Transverse colon (tissue), 4 donors: ENCODE measurements around the gene CNOT4.

Experiments used
- CTCF ChIP-seq, 5 experiments: fragments of 200-600 bp in 3 of 5; fragments of 450-650 bp in 2 of 5; sonication (generic) in 3 of 5; IDR thresholded peaks; 1 replicate in 2 of 5; 2 replicates in 3 of 5; pipeline ENCODE4 v1.5.1; 2016 to 2017; ENCODE audit warnings: antibody characterized with exemption in 5 of 5, inconsistent platforms in 3 of 5, mild to moderate bottlenecking in 2 of 5, moderate library complexity in 1 of 5
- POLR2A ChIP-seq: fragments of 450-650 bp; IDR thresholded peaks from one replicate; pipeline ENCODE4 v1.6.1; 2016; ENCODE audit warnings: antibody characterized with exemption, mild to moderate bottlenecking, moderate library complexity
- POLR2AphosphoS5 ChIP-seq, 3 donors: sonication (generic); formaldehyde crosslinking; IDR thresholded peaks; one replicate each; pipeline ENCODE4 v1.6.1; 2016; ENCODE audit warnings: antibody characterized with exemption in 3 of 3

- TF ChIP-seq CTCF (IDR thresholded peaks at IDR 0.05), result no peak
- no peak for TF ChIP-seq POLR2A
- no peak for TF ChIP-seq POLR2AphosphoS5 (IDR thresholded peaks at IDR 0.05)
Measured at GRCh38 chr7:135518748-135519147, 8.8 kb upstream of the CNOT4 start.
